IMR-90 (cell line): ENCODE measurements around the gene TSPAN8. TPM values are rescaled to one million over a fixed set of nuclear protein-coding genes. Genes with fewer than 3 reads are reported as not detected.

ENCODE experiments used
- ATAC-seq: fragments of 200-7000 bp; cut with Tn5 transposase; 2 replicates; pipeline ENCODE4 v1.9.1; 2020; ENCODE audit warnings: low read depth, mild to moderate bottlenecking, moderate library complexity
- BruUV-seq: library from RNA; stranded (reverse); fragments of 400-500 nt; replicated peaks from 2 replicates; lab custom pipeline; 2021; lab: Mats Ljungman, UMichigan
- CTCF ChIA-PET: fragments of 300-600 bp; formaldehyde crosslinking; extraction: SDS; loops from one replicate; lab custom pipeline; 2021; ENCODE audit warnings: antibody characterized with exemption; lab: Yijun Ruan, JAX
- POLR2A ChIA-PET: fragments of 300-600 bp; sonication (Branson Sonifier 250); formaldehyde crosslinking; loops from one replicate; lab custom pipeline; 2022; ENCODE audit warnings: antibody characterized with exemption; ENCODE audit not compliant: unreplicated experiment; lab: Charles Lee
- DNase-seq: peaks from one replicate; pipeline ENCODE4 v3.0.0; 2013
- H2AFZ ChIP-seq: replicated peaks from 2 replicates; pipeline ENCODE3; 2013; ENCODE audit warnings: low read length, mild to moderate bottlenecking; ENCODE audit not compliant: poor library complexity
- H2AK5ac ChIP-seq: 2 replicates; pipeline ENCODE4 v1.6.1; 2013; ENCODE audit warnings: low read depth, low read length, inconsistent platforms
- H2AK9ac ChIP-seq: replicated peaks from 2 replicates; pipeline ENCODE3; 2013; ENCODE audit warnings: mild to moderate bottlenecking, low read depth, low read length, moderate library complexity; ENCODE audit not compliant: poor library complexity
- H2BK120ac ChIP-seq: 2 replicates; pipeline ENCODE4 v1.6.1; 2013; ENCODE audit warnings: low read depth, low read length, inconsistent platforms
- H2BK15ac ChIP-seq: 3 replicates; pipeline ENCODE4 v1.6.1; 2013; ENCODE audit warnings: low read depth, low read length, inconsistent platforms
- H2BK20ac ChIP-seq: 2 replicates; pipeline ENCODE4 v1.6.1; 2013; ENCODE audit warnings: low read depth, mild to moderate bottlenecking, inconsistent platforms, low read length, moderate library complexity
- H2BK5ac ChIP-seq: 2 replicates; pipeline ENCODE4 v1.6.1; 2013; ENCODE audit warnings: mild to moderate bottlenecking, low read depth, low read length, inconsistent platforms; ENCODE audit not compliant: poor library complexity, severe bottlenecking
- H3K14ac ChIP-seq: replicated peaks from 2 replicates; pipeline ENCODE4 v1.6.1; 2013; ENCODE audit warnings: low read depth, low read length, inconsistent platforms
- H3K18ac ChIP-seq: 2 replicates; pipeline ENCODE4 v1.6.1; 2013; ENCODE audit warnings: low read depth, low read length, control low read depth
- H3K23ac ChIP-seq: 2 replicates; pipeline ENCODE4 v1.6.1; 2013; ENCODE audit warnings: low read depth, low read length, inconsistent platforms
- H3K27ac ChIP-seq: 2 replicates; pipeline ENCODE4 v1.5.1; 2013; ENCODE audit warnings: mild to moderate bottlenecking, control low read depth, low read length; ENCODE audit not compliant: insufficient read depth
- H3K27me3 ChIP-seq: 2 replicates; pipeline ENCODE4 v1.6.1; 2013; ENCODE audit warnings: low read length; ENCODE audit not compliant: control insufficient read depth, insufficient read depth
- H3K36me3 ChIP-seq: 2 replicates; pipeline ENCODE4 v1.6.1; 2013; ENCODE audit warnings: low read length, mixed read lengths; ENCODE audit not compliant: control insufficient read depth, insufficient read depth
- H3K4ac ChIP-seq: 2 replicates; pipeline ENCODE4 v1.6.1; 2013; ENCODE audit warnings: low read depth, low read length, inconsistent platforms
- H3K4me1 ChIP-seq: 2 replicates; pipeline ENCODE4 v1.6.1; 2013; ENCODE audit warnings: low read length, mixed read lengths; ENCODE audit not compliant: control insufficient read depth, insufficient read depth
- H3K4me2 ChIP-seq: 2 replicates; pipeline ENCODE4 v1.6.1; 2013; ENCODE audit warnings: low read depth, mild to moderate bottlenecking, control low read depth, low read length, moderate library complexity
- H3K4me3 ChIP-seq: 2 replicates; pipeline ENCODE4 v1.5.1; 2013; ENCODE audit warnings: low read depth, mild to moderate bottlenecking, control low read depth, low read length, moderate library complexity; ENCODE audit not compliant: insufficient read depth
- H3K56ac ChIP-seq: 2 replicates; pipeline ENCODE4 v1.6.1; 2013; ENCODE audit warnings: low read length, inconsistent platforms; ENCODE audit not compliant: insufficient read depth; ENCODE audit errors: extremely low read depth
- H3K79me1 ChIP-seq, 2 experiments: 2 replicates each; pipeline ENCODE4 v1.6.1; 2013; ENCODE audit warnings: low read length in 2 of 2, inconsistent platforms in 1 of 2, low read depth in 1 of 2
- H3K9ac ChIP-seq: 2 replicates; pipeline ENCODE4 v1.6.1; 2013; ENCODE audit warnings: low read depth, low read length, control low read depth
- H3K9me1 ChIP-seq: 2 replicates; pipeline ENCODE4 v1.6.1; 2013; ENCODE audit warnings: low read length, inconsistent platforms; ENCODE audit not compliant: insufficient read depth
- H3K9me3 ChIP-seq: 2 replicates; pipeline ENCODE4 v1.6.1; 2013; ENCODE audit warnings: low read length; ENCODE audit not compliant: control insufficient read depth, insufficient read depth
- H4K20me1 ChIP-seq: 2 replicates; pipeline ENCODE4 v1.6.1; 2013; ENCODE audit warnings: low read length, inconsistent platforms; ENCODE audit not compliant: insufficient read depth
- H4K5ac ChIP-seq: 2 replicates; pipeline ENCODE4 v1.6.1; 2013; ENCODE audit warnings: mild to moderate bottlenecking, low read depth, low read length, control low read depth
- H4K8ac ChIP-seq, 2 experiments: 2 replicates each; pipeline ENCODE4 v1.6.1; 2013; ENCODE audit warnings: low read depth in 2 of 2, low read length in 2 of 2, control low read depth in 1 of 2, inconsistent platforms in 1 of 2
- H4K91ac ChIP-seq: 2 replicates; pipeline ENCODE4 v1.6.1; 2013; ENCODE audit warnings: low read depth, low read length, inconsistent platforms; ENCODE audit not compliant: insufficient read depth
- BHLHE40 ChIP-seq: fragments of 150-350 bp; IDR thresholded peaks from 2 replicates; pipeline ENCODE4 v1.6.1; 2016; ENCODE audit warnings: mild to moderate bottlenecking, low read depth, low read length
- CEBPB ChIP-seq: IDR thresholded peaks from 2 replicates; pipeline ENCODE4 v1.6.1; 2012; ENCODE audit warnings: low read depth, low read length, improper control_type of control experiment
- CHD1 ChIP-seq: IDR thresholded peaks from 2 replicates; pipeline ENCODE4 v1.6.1; 2012; ENCODE audit warnings: low read depth, low read length, improper control_type of control experiment
- FOS ChIP-seq: fragments of 150-350 bp; IDR thresholded peaks from 2 replicates; pipeline ENCODE4 v1.6.1; 2016; ENCODE audit warnings: low read depth, low read length
- MAFK ChIP-seq: IDR thresholded peaks from 2 replicates; pipeline ENCODE4 v1.6.1; 2012; ENCODE audit warnings: low read depth, low read length, improper control_type of control experiment
- MAZ ChIP-seq: IDR thresholded peaks from 2 replicates; pipeline ENCODE4 v1.6.1; 2012; ENCODE audit warnings: low read depth, mild to moderate bottlenecking, low read length, improper control_type of control experiment, moderate library complexity, borderline replicate concordance
- MXI1 ChIP-seq: IDR thresholded peaks from 2 replicates; pipeline ENCODE4 v1.6.1; 2012; ENCODE audit warnings: low read depth, mild to moderate bottlenecking, low read length, moderate library complexity, borderline replicate concordance
- NFE2L2 ChIP-seq: fragments of 150-350 bp; IDR thresholded peaks from 2 replicates; pipeline ENCODE4 v1.6.1; 2016; ENCODE audit warnings: low read depth, mild to moderate bottlenecking, low read length
- POLR2A ChIP-seq: IDR thresholded peaks from 2 replicates; pipeline ENCODE4 v1.6.1; 2012; ENCODE audit warnings: mild to moderate bottlenecking, low read depth, low read length
- RAD21 ChIP-seq: IDR thresholded peaks from 2 replicates; pipeline ENCODE4 v1.6.1; 2012; ENCODE audit warnings: low read length, improper control_type of control experiment
- RCOR1 ChIP-seq: IDR thresholded peaks from 2 replicates; pipeline ENCODE4 v1.6.1; 2012; ENCODE audit warnings: mild to moderate bottlenecking, low read length, improper control_type of control experiment; ENCODE audit not compliant: insufficient replicate concordance
- RFX5 ChIP-seq: IDR thresholded peaks from 2 replicates; pipeline ENCODE4 v1.8.0; 2012; ENCODE audit warnings: low read depth, mild to moderate bottlenecking, low read length, moderate library complexity
- SMC3 ChIP-seq: fragments of 150-350 bp; IDR thresholded peaks from 2 replicates; pipeline ENCODE4 v1.6.1; 2016; ENCODE audit warnings: low read depth, mild to moderate bottlenecking, antibody characterized with exemption, low read length, moderate library complexity
- WGBS, 2 experiments: methylation state at CpG; one replicate each; pipeline versions ENCODE4 v1.1.5 to v1.1.7; 2013; ENCODE audit warnings: missing lambda C conversion rate in 2 of 2; ENCODE audit not compliant: insufficient read length in 1 of 2; ENCODE audit errors: extremely low coverage in 2 of 2; 5-methylcytosine and 5-hydroxymethylcytosine counted together
- dilution Hi-C: fragments of 300-500 bp; cut with HindIII; formaldehyde crosslinking; loops from one replicate; pipeline ENCODE4 v1.14.3; 2018; ENCODE audit warnings: low sequenced_read_pairs; ENCODE audit not compliant: unreplicated experiment
- in situ Hi-C: fragments of 300-500 bp; cut with MboI; formaldehyde crosslinking; loops from 3 replicates; pipeline ENCODE4 v1.14.3; 2019; ENCODE audit warnings: low sequenced_read_pairs, inconsistent platforms, mixed read lengths
- intact Hi-C: fragments of 100-400 bp; cut with micrococcal nuclease; formaldehyde crosslinking; loops from 2 replicates; pipeline ENCODE4 v1.10.0; 2022
- polyA plus RNA-seq, 3 experiments: library from polyadenylated mRNA; depleted of rRNA; stranded (reverse); fragments of >200 nt; gene quantifications; 2 replicates each; pipeline ENCODE4 v1.2.3, GENCODE V29; 2012; ENCODE audit warnings: low replicate concordance in 1 of 3
- total RNA-seq: library from RNA; depleted of rRNA; stranded (reverse); fragments of >200 nt; gene quantifications from 2 replicates; pipeline ENCODE4 v1.2.3, GENCODE V29; 2012
- TF ChIP-seq, protein P1 (sequence below): fragments of 150-350 bp; IDR thresholded peaks from 2 replicates; pipeline ENCODE4 v1.6.1; 2017; ENCODE audit warnings: mild to moderate bottlenecking, antibody characterized with exemption, low read length, low read depth
- TF ChIP-seq, protein P2 (sequence below): fragments of 150-350 bp; IDR thresholded peaks from 2 replicates; pipeline ENCODE4 v1.6.1; 2016; ENCODE audit warnings: low read depth, mild to moderate bottlenecking, low read length, moderate library complexity, borderline replicate concordance
- TF ChIP-seq, protein P3 (sequence below): conservative IDR thresholded peaks from 2 replicates; pipeline ENCODE4 v1.5.1; 2012; ENCODE audit warnings: mild to moderate bottlenecking, low read depth, low read length, improper control_type of control experiment

TSPAN8 gene
- total and polyA plus RNA-seq, 2 of the 4 experiments (the other 2 are of a cell fraction): not detected

DNA sequence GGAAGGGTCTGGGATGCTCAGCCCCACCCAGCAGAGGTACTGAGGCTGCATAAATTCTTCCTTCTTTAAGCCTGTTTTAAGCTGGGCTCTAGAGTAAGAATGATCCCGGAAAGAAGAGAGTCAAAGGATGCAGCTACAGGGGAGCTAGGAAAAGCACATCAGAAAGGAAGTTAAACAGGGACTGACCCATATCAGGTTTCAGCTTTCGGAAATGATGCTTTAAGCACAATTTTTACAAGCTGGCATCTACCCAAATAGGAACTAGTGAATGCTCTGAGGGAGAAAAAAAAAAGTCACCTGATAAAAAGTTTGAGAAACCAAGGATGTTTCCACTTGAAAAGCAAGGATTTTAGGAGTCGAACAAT is 22.0 kb downstream of the TSPAN8 start:
- dilution Hi-C loops: no loop called here

More for the DNA sequence above, 22.0 kb downstream of the TSPAN8 start:
- Histone ChIP-seq H2BK20ac (no peak overlapping the region), H3K9me1 (no peaks in the 10 kb centered on the region), H3K9ac (no peak overlapping the region), H3K4me2 (no peak overlapping the region), H2BK15ac (no peak overlapping the region), H4K8ac (no peak overlapping the region), H2AK9ac (no peak overlapping the region), H2BK120ac (no peak overlapping the region), H2AFZ (no peak overlapping the region), H3K14ac (no peak overlapping the region), H3K27me3 (no peaks in the 10 kb centered on the region), H3K27ac (no peak overlapping the region), H3K56ac (no peak overlapping the region), H3K4me1 (no peaks in the 10 kb centered on the region), H3K4ac (no peak overlapping the region), H4K5ac (no peak overlapping the region), H3K79me1 (no peaks in the 10 kb centered on the region), H3K18ac (no peak overlapping the region), H2BK5ac (no peak overlapping the region), H4K20me1 (no peaks in the 10 kb centered on the region), H3K4me3 (no peak overlapping the region), H3K23ac (no peak overlapping the region), H2AK5ac (no peak overlapping the region), H4K91ac (no peak overlapping the region), H3K9me3 (peaks cover 2% of the 10 kb centered on the region; the same call in 1 of the 2 replicates), H3K36me3 (no peaks in the 10 kb centered on the region)
- TF ChIP-seq RFX5: no peak
- no peak for TF ChIP-seq MAZ
- TF ChIP-seq BHLHE40: no peak
- TF ChIP-seq, protein P1, sequence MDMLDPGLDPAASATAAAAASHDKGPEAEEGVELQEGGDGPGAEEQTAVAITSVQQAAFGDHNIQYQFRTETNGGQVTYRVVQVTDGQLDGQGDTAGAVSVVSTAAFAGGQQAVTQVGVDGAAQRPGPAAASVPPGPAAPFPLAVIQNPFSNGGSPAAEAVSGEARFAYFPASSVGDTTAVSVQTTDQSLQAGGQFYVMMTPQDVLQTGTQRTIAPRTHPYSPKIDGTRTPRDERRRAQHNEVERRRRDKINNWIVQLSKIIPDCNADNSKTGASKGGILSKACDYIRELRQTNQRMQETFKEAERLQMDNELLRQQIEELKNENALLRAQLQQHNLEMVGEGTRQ: no peak
- no peak for TF ChIP-seq FOS
- no peak for TF ChIP-seq NFE2L2
- no peak for TF ChIP-seq MXI1
- TF ChIP-seq POLR2A: no peak
- no peak for TF ChIP-seq SMC3
- no peak for TF ChIP-seq MAFK
- no peak for TF ChIP-seq RCOR1
- TF ChIP-seq, protein P2, sequence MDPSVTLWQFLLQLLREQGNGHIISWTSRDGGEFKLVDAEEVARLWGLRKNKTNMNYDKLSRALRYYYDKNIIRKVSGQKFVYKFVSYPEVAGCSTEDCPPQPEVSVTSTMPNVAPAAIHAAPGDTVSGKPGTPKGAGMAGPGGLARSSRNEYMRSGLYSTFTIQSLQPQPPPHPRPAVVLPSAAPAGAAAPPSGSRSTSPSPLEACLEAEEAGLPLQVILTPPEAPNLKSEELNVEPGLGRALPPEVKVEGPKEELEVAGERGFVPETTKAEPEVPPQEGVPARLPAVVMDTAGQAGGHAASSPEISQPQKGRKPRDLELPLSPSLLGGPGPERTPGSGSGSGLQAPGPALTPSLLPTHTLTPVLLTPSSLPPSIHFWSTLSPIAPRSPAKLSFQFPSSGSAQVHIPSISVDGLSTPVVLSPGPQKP: no peak
- TF ChIP-seq CEBPB: no peak
- no peak for TF ChIP-seq RAD21
- TF ChIP-seq, protein P3, sequence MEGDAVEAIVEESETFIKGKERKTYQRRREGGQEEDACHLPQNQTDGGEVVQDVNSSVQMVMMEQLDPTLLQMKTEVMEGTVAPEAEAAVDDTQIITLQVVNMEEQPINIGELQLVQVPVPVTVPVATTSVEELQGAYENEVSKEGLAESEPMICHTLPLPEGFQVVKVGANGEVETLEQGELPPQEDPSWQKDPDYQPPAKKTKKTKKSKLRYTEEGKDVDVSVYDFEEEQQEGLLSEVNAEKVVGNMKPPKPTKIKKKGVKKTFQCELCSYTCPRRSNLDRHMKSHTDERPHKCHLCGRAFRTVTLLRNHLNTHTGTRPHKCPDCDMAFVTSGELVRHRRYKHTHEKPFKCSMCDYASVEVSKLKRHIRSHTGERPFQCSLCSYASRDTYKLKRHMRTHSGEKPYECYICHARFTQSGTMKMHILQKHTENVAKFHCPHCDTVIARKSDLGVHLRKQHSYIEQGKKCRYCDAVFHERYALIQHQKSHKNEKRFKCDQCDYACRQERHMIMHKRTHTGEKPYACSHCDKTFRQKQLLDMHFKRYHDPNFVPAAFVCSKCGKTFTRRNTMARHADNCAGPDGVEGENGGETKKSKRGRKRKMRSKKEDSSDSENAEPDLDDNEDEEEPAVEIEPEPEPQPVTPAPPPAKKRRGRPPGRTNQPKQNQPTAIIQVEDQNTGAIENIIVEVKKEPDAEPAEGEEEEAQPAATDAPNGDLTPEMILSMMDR: no peak
- no peak for TF ChIP-seq CHD1
- DNase-seq (no peak), ATAC-seq (no peak)
- in situ Hi-C loops: no loop called here
- BruUV-seq: no TSS peak
- POLR2A ChIA-PET: no interaction called here
- CTCF ChIA-PET: no interaction called here
- intact Hi-C loops: no loop called here
- WGBS, 2 experiments: no CpG with 5 or more reads among the region's 3 CpGs
